Gastroesophageal sphincter (tissue), 3 donors: ENCODE results near the gene TANGO2.
"Not testable (repeated sequence)": the region's sequence is repeated elsewhere in the genome, so short reads cannot be mapped to it uniquely, and the experiment has no call there.

Source experiments
- EP300 ChIP-seq: sonication (generic); formaldehyde crosslinking; IDR thresholded peaks from one replicate; pipeline ENCODE4 v1.6.1; 2017; ENCODE audit warnings: antibody characterized with exemption, mild to moderate bottlenecking
- POLR2A ChIP-seq, 2 donors: fragments of 450-650 bp; IDR thresholded peaks; one replicate each; pipeline ENCODE4 v1.6.1; 2017; ENCODE audit warnings: antibody characterized with exemption in 2 of 2, mild to moderate bottlenecking in 2 of 2, moderate library complexity in 1 of 2
- POLR2AphosphoS5 ChIP-seq: sonication (generic); formaldehyde crosslinking; IDR thresholded peaks from one replicate; pipeline ENCODE4 v1.6.1; 2017; ENCODE audit warnings: antibody characterized with exemption
- TF ChIP-seq, protein P1 (sequence below), 4 experiments: fragments of 200-600 bp in 2 of 4; fragments of 450-650 bp in 2 of 4; sonication (generic) in 1 of 4; IDR thresholded peaks; one replicate each; pipeline ENCODE4 v1.5.1; 2017 to 2019; ENCODE audit warnings: antibody characterized with exemption in 4 of 4, mild to moderate bottlenecking in 2 of 4, moderate library complexity in 2 of 4

- TF ChIP-seq, protein P1, sequence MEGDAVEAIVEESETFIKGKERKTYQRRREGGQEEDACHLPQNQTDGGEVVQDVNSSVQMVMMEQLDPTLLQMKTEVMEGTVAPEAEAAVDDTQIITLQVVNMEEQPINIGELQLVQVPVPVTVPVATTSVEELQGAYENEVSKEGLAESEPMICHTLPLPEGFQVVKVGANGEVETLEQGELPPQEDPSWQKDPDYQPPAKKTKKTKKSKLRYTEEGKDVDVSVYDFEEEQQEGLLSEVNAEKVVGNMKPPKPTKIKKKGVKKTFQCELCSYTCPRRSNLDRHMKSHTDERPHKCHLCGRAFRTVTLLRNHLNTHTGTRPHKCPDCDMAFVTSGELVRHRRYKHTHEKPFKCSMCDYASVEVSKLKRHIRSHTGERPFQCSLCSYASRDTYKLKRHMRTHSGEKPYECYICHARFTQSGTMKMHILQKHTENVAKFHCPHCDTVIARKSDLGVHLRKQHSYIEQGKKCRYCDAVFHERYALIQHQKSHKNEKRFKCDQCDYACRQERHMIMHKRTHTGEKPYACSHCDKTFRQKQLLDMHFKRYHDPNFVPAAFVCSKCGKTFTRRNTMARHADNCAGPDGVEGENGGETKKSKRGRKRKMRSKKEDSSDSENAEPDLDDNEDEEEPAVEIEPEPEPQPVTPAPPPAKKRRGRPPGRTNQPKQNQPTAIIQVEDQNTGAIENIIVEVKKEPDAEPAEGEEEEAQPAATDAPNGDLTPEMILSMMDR (IDR thresholded peaks at IDR 0.05): not testable (repeated sequence)
- not testable (repeated sequence) for TF ChIP-seq POLR2A (IDR thresholded peaks at IDR 0.05); POLR2AphosphoS5; EP300
These were observed 46.4 kb downstream of the TANGO2 start for GRCh38 chr22:20067384-20067682.
